PC-9 (cell line): ENCODE measurements around the gene IL1RAPL1. TPM values are rescaled to one million over a fixed set of nuclear protein-coding genes. Genes with fewer than 3 reads are reported as not detected.

Source experiments
- BruUV-seq: library from RNA; stranded (reverse); fragments of 400-500 nt; replicated peaks from 2 replicates; lab custom pipeline; 2021; lab: Mats Ljungman, UMichigan
- CTCF ChIA-PET: fragments of 300-600 bp; sonication (Branson Sonifier 250); formaldehyde crosslinking; loops from one replicate; lab custom pipeline; 2022; ENCODE audit warnings: antibody characterized with exemption; lab: Charles Lee
- POLR2A ChIA-PET: fragments of 300-600 bp; sonication (Branson Sonifier 250); formaldehyde crosslinking; loops from one replicate; lab custom pipeline; 2022; ENCODE audit warnings: antibody characterized with exemption; ENCODE audit not compliant: unreplicated experiment; lab: Charles Lee
- DNase-seq, 2 experiments: peaks; one replicate each; pipeline versions ENCODE4 v3.0.0 to v3.0.0-alpha.2; 2015 to 2022; ENCODE audit warnings: mixed read lengths in 1 of 2
- H2AFZ ChIP-seq: fragments of 200-600 bp; sonication (generic); 2 replicates; pipeline ENCODE4 v1.8.1; 2017; ENCODE audit warnings: antibody characterized with exemption
- H3F3A ChIP-seq: fragments of 200-600 bp; sonication (generic); 2 replicates; pipeline ENCODE4 v1.8.1; 2017; ENCODE audit warnings: antibody characterized with exemption, mild to moderate bottlenecking, low read depth; ENCODE audit not compliant: insufficient read depth
- H3K27ac ChIP-seq: fragments of 200-600 bp; sonication (generic); 2 replicates; pipeline ENCODE4 v1.6.1; 2016; ENCODE audit warnings: mixed run types
- H3K27me3 ChIP-seq: fragments of 200-600 bp; sonication (generic); 2 replicates; pipeline ENCODE4 v1.6.1; 2016; ENCODE audit warnings: low read depth, mixed run types; ENCODE audit not compliant: insufficient read depth
- H3K36me3 ChIP-seq: fragments of 200-600 bp; sonication (generic); 2 replicates; pipeline ENCODE4 v1.6.1; 2016; ENCODE audit warnings: low read depth, mixed run types
- H3K4me1 ChIP-seq: fragments of 200-600 bp; sonication (generic); replicated peaks from 2 replicates; pipeline ENCODE4 v1.6.1; 2016; ENCODE audit warnings: mixed run types; ENCODE audit not compliant: insufficient read depth
- H3K4me2 ChIP-seq: fragments of 200-600 bp; sonication (generic); 2 replicates; pipeline ENCODE4 v1.6.1; 2017; ENCODE audit warnings: mixed run types
- H3K4me3 ChIP-seq: fragments of 200-600 bp; sonication (generic); 2 replicates; pipeline ENCODE4 v1.6.1; 2016; ENCODE audit warnings: mixed run types
- H3K79me2 ChIP-seq: fragments of 200-600 bp; sonication (generic); 2 replicates; pipeline ENCODE4 v1.6.1; 2017; ENCODE audit warnings: low read depth, mixed run types
- H3K9me2 ChIP-seq: fragments of 200-600 bp; sonication (generic); 2 replicates; pipeline ENCODE4 v1.8.1; 2017; ENCODE audit warnings: mild to moderate bottlenecking; ENCODE audit not compliant: insufficient read depth
- H3K9me3 ChIP-seq: fragments of 200-600 bp; sonication (generic); 2 replicates; pipeline ENCODE4 v1.8.1; 2016; ENCODE audit warnings: low read depth; ENCODE audit not compliant: insufficient read depth
- H4K20me1 ChIP-seq: fragments of 200-600 bp; sonication (generic); 2 replicates; pipeline ENCODE4 v1.8.1; 2017; ENCODE audit not compliant: insufficient read depth
- EZH2 ChIP-seq: fragments of 200-600 bp; sonication (generic); IDR thresholded peaks from 2 replicates; pipeline ENCODE4 v1.8.0; 2017; ENCODE audit warnings: antibody characterized with exemption, low read depth
- intact Hi-C: fragments of 100-400 bp; cut with micrococcal nuclease; formaldehyde crosslinking; loops from one replicate; pipeline ENCODE4 v1.10.0; 2022; ENCODE audit not compliant: unreplicated experiment
- total RNA-seq: library from RNA; stranded (reverse); gene quantifications from 2 replicates; pipeline ENCODE4 v1.2.3, GENCODE V29; 2021
- TF ChIP-seq, protein P1 (sequence below): fragments of 200-600 bp; sonication (generic); conservative IDR thresholded peaks from 2 replicates; pipeline ENCODE4 v1.6.1; 2017; ENCODE audit warnings: mixed run types, antibody characterized with exemption, mild to moderate bottlenecking, moderate library complexity

The IL1RAPL1 gene
- total RNA-seq, 1 experiment from 2014 or later: 0.26 TPM

DNA sequence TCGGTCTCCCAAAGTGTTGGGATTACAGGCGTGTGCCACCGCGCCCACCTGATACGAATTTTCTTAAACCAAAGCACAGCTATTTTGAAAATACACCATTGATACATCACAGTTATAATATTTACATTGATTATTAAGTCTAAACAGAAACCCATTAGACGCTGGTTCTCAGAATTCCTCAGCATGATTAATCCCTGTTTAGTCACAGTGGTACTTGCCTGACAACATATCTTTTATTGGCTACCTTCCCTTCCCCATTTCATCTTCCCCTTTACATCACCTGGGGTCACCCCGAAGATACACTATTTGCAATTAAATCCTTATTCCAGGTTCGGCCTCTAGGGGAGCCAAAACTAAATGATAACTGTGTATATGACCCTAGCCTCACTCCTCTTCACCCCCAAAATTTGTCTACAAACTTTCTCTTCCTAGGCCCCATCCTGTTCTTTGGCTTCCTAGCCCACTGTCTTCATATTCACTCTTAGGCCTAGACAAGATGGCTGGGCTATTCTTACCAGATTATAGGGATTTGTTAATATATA lies 36.8 kb upstream of the IL1RAPL1 start:
- H3K4me3 ChIP-seq: no peak overlapping the region
- H3K4me2 ChIP-seq: no peak overlapping the region
- H3K4me1 ChIP-seq: no peaks in the 10 kb centered on the region
- H3K9me3 ChIP-seq: no peaks in the 10 kb centered on the region
- H3K27ac ChIP-seq: no peak overlapping the region
- POLR2A ChIA-PET: no interaction called here
- H4K20me1 ChIP-seq: no peaks in the 10 kb centered on the region
- H3K36me3 ChIP-seq: no peaks in the 10 kb centered on the region
- intact Hi-C loops: no loop called here
- no peaks in the 10 kb centered on the region for H3K27me3 ChIP-seq
- no peaks in the 10 kb centered on the region for H3F3A ChIP-seq
- BruUV-seq: no TSS peak
- no peaks in the 10 kb centered on the region for H3K9me2 ChIP-seq
- H2AFZ ChIP-seq: no peak overlapping the region
- no peak for DNase-seq
- TF ChIP-seq, protein P1, sequence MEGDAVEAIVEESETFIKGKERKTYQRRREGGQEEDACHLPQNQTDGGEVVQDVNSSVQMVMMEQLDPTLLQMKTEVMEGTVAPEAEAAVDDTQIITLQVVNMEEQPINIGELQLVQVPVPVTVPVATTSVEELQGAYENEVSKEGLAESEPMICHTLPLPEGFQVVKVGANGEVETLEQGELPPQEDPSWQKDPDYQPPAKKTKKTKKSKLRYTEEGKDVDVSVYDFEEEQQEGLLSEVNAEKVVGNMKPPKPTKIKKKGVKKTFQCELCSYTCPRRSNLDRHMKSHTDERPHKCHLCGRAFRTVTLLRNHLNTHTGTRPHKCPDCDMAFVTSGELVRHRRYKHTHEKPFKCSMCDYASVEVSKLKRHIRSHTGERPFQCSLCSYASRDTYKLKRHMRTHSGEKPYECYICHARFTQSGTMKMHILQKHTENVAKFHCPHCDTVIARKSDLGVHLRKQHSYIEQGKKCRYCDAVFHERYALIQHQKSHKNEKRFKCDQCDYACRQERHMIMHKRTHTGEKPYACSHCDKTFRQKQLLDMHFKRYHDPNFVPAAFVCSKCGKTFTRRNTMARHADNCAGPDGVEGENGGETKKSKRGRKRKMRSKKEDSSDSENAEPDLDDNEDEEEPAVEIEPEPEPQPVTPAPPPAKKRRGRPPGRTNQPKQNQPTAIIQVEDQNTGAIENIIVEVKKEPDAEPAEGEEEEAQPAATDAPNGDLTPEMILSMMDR: no peak
- TF ChIP-seq EZH2: no peak
- no peaks in the 10 kb centered on the region for H3K79me2 ChIP-seq
- CTCF ChIA-PET: no interaction called here

DNA sequence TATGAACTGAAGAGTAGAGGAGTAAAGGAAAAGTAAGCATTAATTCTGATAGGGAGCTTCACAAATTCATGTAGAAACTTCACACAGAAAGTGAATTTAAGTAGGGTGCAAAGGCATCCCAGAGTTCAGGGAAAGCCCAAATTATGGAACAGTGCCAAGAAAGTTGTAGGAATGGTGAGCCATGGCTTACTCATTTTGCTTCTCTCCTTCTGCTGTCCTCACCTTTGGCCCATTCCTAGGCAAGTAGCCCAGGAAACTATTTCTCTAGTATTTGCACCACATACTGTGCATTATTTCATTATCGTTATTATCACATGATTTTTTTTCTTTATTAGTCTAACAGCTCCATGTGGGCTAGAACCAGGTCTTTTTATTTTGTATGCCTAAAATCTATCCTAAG lies 34.9 kb upstream of the IL1RAPL1 start:
- no TSS peak for BruUV-seq
- CTCF ChIA-PET: no interaction called here

DNA sequence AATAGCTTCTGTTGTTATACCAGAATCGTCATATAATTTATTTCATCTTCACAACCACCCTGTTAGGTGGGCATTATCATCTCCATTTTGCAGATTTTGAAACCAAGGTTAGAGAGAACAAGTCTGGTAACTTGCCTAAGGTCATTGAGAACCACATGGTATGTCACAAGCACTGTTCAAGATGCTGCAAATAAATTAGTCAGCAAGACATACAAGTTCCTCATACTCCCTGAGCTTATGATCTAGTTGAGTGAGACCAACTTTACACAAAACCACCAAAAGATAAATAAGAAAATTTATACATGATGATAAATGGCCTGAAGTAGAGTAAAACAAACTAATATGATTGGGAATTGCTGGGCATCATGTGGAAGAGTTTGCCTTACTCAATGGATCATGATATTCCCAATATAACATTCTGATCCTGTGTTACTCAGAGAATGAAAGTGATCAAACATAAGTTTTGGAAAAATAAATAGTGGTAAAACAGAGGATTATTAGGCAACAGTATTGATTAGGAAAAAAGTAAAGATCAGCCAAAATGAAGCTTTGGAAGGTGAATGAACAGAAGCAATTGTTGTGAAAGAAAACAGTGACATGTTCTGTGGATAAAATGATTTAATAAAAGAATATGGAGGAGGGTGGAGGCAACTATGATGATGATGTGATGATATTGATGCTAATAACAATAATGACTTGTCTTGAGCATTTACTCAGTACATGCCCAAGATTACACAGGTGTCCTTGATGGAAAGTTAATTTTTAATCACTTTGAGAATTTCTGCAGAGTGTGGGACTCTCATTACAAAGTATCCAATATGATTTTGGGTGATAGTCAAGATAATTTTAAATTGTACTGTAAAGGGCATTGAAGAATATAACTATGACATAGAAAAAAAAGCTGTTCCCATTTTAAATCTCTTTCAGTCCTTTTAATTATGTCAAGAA lies 34.1 kb upstream of the IL1RAPL1 start:
- BruUV-seq: no TSS peak
- no peaks in the 10 kb centered on the region for H3K4me1 ChIP-seq
- H3K27ac ChIP-seq: no peak overlapping the region
- H3K4me2 ChIP-seq: no peak overlapping the region
- H3K36me3 ChIP-seq: no peaks in the 10 kb centered on the region
- TF ChIP-seq, protein P1: no peak
- no peak for TF ChIP-seq EZH2
- ChIA-PET CTCF (no interaction called here), POLR2A (no interaction called here)
- H3K79me2 ChIP-seq: no peaks in the 10 kb centered on the region
- intact Hi-C loops: no loop called here
- H3K9me3 ChIP-seq: no peaks in the 10 kb centered on the region
- no peak overlapping the region for H2AFZ ChIP-seq
- DNase-seq: no peak
- H3K9me2 ChIP-seq: no peaks in the 10 kb centered on the region
- H3F3A ChIP-seq: no peaks in the 10 kb centered on the region
- H4K20me1 ChIP-seq: no peaks in the 10 kb centered on the region
- no peaks in the 10 kb centered on the region for H3K27me3 ChIP-seq
- H3K4me3 ChIP-seq: no peak overlapping the region

More for the DNA sequence above, 34.9 kb upstream of the IL1RAPL1 start:
- no peak overlapping the region for H3K4me3 ChIP-seq
- H3K79me2 ChIP-seq: no peaks in the 10 kb centered on the region
- H3K36me3 ChIP-seq: no peaks in the 10 kb centered on the region
- H3K27ac ChIP-seq: no peak overlapping the region
- H3K4me2 ChIP-seq: no peak overlapping the region
- POLR2A ChIA-PET: no interaction called here
- DNase-seq: no peak
- TF ChIP-seq, protein P1: no peak
- TF ChIP-seq EZH2: no peak
- H4K20me1 ChIP-seq: no peaks in the 10 kb centered on the region
- no peaks in the 10 kb centered on the region for H3K9me2 ChIP-seq
- H3K4me1 ChIP-seq: no peaks in the 10 kb centered on the region
- intact Hi-C loops: no loop called here
- H3F3A ChIP-seq: no peaks in the 10 kb centered on the region
- H2AFZ ChIP-seq: no peak overlapping the region
- H3K9me3 ChIP-seq: no peaks in the 10 kb centered on the region
- H3K27me3 ChIP-seq: no peaks in the 10 kb centered on the region
